Spleen (tissue), 11 donors: ENCODE data around the gene DYRK1A. TPM values are rescaled to one million over a fixed set of nuclear protein-coding genes. Genes with fewer than 3 reads are reported as not detected.

Source experiments
- DNase-seq: peaks from one replicate; pipeline ENCODE4 v3.0.0-alpha.2; 2020
- H3K27ac ChIP-seq, 8 donors: fragments of 200-600 bp; sonication (generic) in 7 of 8; 1 replicate in 4 of 8; 2 replicates in 4 of 8; pipeline versions ENCODE4 v1.5.0 to v1.8.0; 2016 to 2021; ENCODE audit warnings: inconsistent platforms in 4 of 8, mild to moderate bottlenecking in 4 of 8, moderate library complexity in 1 of 8
- H3K27me3 ChIP-seq, 7 donors: fragments of 200-600 bp; sonication (generic) in 6 of 7; replicated peaks in 1 of 7; 1 replicate in 4 of 7; 2 replicates in 3 of 7; pipeline versions ENCODE4 v1.5.0 to v1.8.0; 2016 to 2021; ENCODE audit warnings: inconsistent platforms in 3 of 7, mild to moderate bottlenecking in 1 of 7
- H3K36me3 ChIP-seq, 6 donors: fragments of 200-600 bp; sonication (generic) in 5 of 6; 1 replicate in 4 of 6; 2 replicates in 2 of 6; pipeline versions ENCODE4 v1.5.0 to v1.8.0; 2016 to 2021; ENCODE audit warnings: inconsistent platforms in 2 of 6
- H3K4me1 ChIP-seq, 6 donors: fragments of 200-600 bp; sonication (generic) in 5 of 6; 1 replicate in 3 of 6; 2 replicates in 3 of 6; pipeline versions ENCODE4 v1.5.0 to v1.8.0; 2016 to 2021; ENCODE audit warnings: inconsistent platforms in 3 of 6
- H3K4me3 ChIP-seq, 8 donors: fragments of 200-600 bp; sonication (generic) in 7 of 8; 1 replicate in 4 of 8; 2 replicates in 4 of 8; pipeline versions ENCODE4 v1.5.0 to v1.8.0; 2016 to 2021; ENCODE audit warnings: inconsistent platforms in 4 of 8, mild to moderate bottlenecking in 4 of 8, moderate library complexity in 2 of 8
- H3K9me3 ChIP-seq, 8 donors: fragments of 200-600 bp; sonication (generic) in 7 of 8; 1 replicate in 4 of 8; 2 replicates in 4 of 8; pipeline versions ENCODE4 v1.5.0 to v1.8.0; 2016 to 2021; ENCODE audit warnings: inconsistent platforms in 4 of 8
- CTCF ChIP-seq, 11 experiments: fragments of 200-600 bp in 7 of 11; fragments of 450-650 bp in 4 of 11; sonication (generic) in 4 of 11; IDR thresholded peaks in 8 of 11; conservative IDR thresholded peaks in 3 of 11; 1 replicate in 7 of 11; 2 replicates in 4 of 11; pipeline versions ENCODE4 v1.4.0 to v1.8.0; 2016 to 2021; ENCODE audit warnings: antibody characterized with exemption in 11 of 11, inconsistent platforms in 4 of 11, mild to moderate bottlenecking in 1 of 11
- POLR2A ChIP-seq, 3 donors: fragments of 450-650 bp; IDR thresholded peaks; one replicate each; pipeline ENCODE4 v1.5.1; 2017; ENCODE audit warnings: antibody characterized with exemption in 3 of 3, mild to moderate bottlenecking in 1 of 3
- POLR2AphosphoS5 ChIP-seq, 3 donors: sonication (generic); formaldehyde crosslinking; IDR thresholded peaks; one replicate each; pipeline ENCODE4 v1.5.1; 2017; ENCODE audit warnings: antibody characterized with exemption in 3 of 3
- WGBS, 5 donors: extraction: QIAGEN DNeasy Blood & Tissue Kit in 3 of 5; methylation state at CpG; one replicate each; pipeline versions ENCODE4 v1.1.5 to v1.1.7; 2013 to 2018; 5-methylcytosine and 5-hydroxymethylcytosine counted together
- intact Hi-C: fragments of 100-400 bp; cut with DNase I; formaldehyde crosslinking; loops from one replicate; pipeline ENCODE4 v1.15.0; 2023; ENCODE audit warnings: low total_unique reads
- polyA plus RNA-seq, 3 donors: library from polyadenylated mRNA; stranded (reverse); fragments of 200-250 nt; gene quantifications; one replicate each; pipeline ENCODE4 v1.2.1, GENCODE V29; 2013
- total RNA-seq, 7 donors: library from RNA; depleted of rRNA in 3 of 7; stranded (reverse); fragments of >200 nt in 3 of 7; fragmentation: NEBNext Ultra II Directional in 4 of 7; extraction: Animal tissue kit (Norgen Biotek cat#: 25700) in 4 of 7; gene quantifications; one replicate each; pipeline versions ENCODE4 v1.1.0 to v1.2.1, GENCODE V29; 2016 to 2021
- donor health status: healthy with polysubstance abuse.
- donor health status: DM: no; HTN: no; CAD: no; lungs with moderate emphysema.
- donor health status: DM: no; HTN: no; CAD: no.
- donor health status: Bipolar disorder and iron deficiency.
- donor health status: healthy.
- donor health status: DM: no; HTN: no; CAD: no.
- donor health status: DM: yes; HTN: yes; CAD: no.

Gene DYRK1A
- total and polyA plus RNA-seq, 10 donors, result 21.9 to 115 (median 95.1) TPM

GRCh38 chr21:37507716-37508115, 141.1 kb downstream of the DYRK1A start:
- Histone ChIP-seq H3K9me3 (no peaks in the 10 kb centered on the region), H3K36me3 (peaks cover 5 to 100% (median 86%) of the 10 kb centered on the region in 6 donors), H3K4me1 (peaks cover 0 to 19% (median 7%) of the 10 kb centered on the region in 6 donors), H3K27me3 (no peaks in the 10 kb centered on the region), H3K4me3 (no peak overlapping the region), H3K27ac (peak overlapping the region in 3 of 8 donors; percentile 10 to 38 (median 37))
- WGBS, 5 donors, result 52 to 72% (median 65%) methylated on average over 3 of the region's 3 CpGs
- TF ChIP-seq CTCF (IDR thresholded peaks at IDR 0.05 in 8 of 11, conservative IDR thresholded peaks at IDR 0.05 in 3 of 11) (no peak), POLR2A (IDR thresholded peaks at IDR 0.05) (no peak)
- intact Hi-C loops, result no loop called here
- no peak for DNase-seq

- DNase-seq, result no peak
- 86 to 94% (median 90%) methylated on average over 10 of the region's 10 CpGs for WGBS, 5 donors
- TF ChIP-seq CTCF (IDR thresholded peaks at IDR 0.05 in 8 of 11, conservative IDR thresholded peaks at IDR 0.05 in 3 of 11) (no peak), POLR2A (IDR thresholded peaks at IDR 0.05) (no peak), POLR2AphosphoS5 (IDR thresholded peaks at IDR 0.05) (no peak)
- peak overlapping the region in 2 of 8 donors; percentile 37 to 38 for H3K27ac ChIP-seq
- no peaks in the 10 kb centered on the region for H3K27me3 ChIP-seq
- intact Hi-C loops, result no loop called here
- no peak overlapping the region for H3K4me3 ChIP-seq
- no peaks in the 10 kb centered on the region for H3K9me3 ChIP-seq
- H3K36me3 ChIP-seq, result peaks cover 5 to 100% (median 86%) of the 10 kb centered on the region in 6 donors
- peaks cover 0 to 24% (median 9%) of the 10 kb centered on the region in 6 donors for H3K4me1 ChIP-seq
These were observed 141.8 kb downstream of the DYRK1A start for GRCh38 chr21:37508341-37508740.

- Histone ChIP-seq H3K4me3 (no peak overlapping the region), H3K36me3 (peaks cover 5 to 100% (median 83%) of the 10 kb centered on the region in 6 donors), H3K27ac (no peak overlapping the region), H3K27me3 (no peaks in the 10 kb centered on the region), H3K4me1 (peaks cover 9 to 33% (median 16%) of the 10 kb centered on the region in 6 donors), H3K9me3 (no peaks in the 10 kb centered on the region)
- WGBS, 5 donors, result 80 to 94% (median 85%) methylated on average over 5 of the region's 5 CpGs
- TF ChIP-seq POLR2AphosphoS5 (IDR thresholded peaks at IDR 0.05), result no peak
- TF ChIP-seq CTCF (IDR thresholded peaks at IDR 0.05 in 8 of 11, conservative IDR thresholded peaks at IDR 0.05 in 3 of 11), result no peak
- TF ChIP-seq POLR2A (IDR thresholded peaks at IDR 0.05), result no peak
- intact Hi-C loops, result no loop called here
- no peak for DNase-seq
These were observed 143.3 kb downstream of the DYRK1A start for GRCh38 chr21:37509802-37510393.

- Histone ChIP-seq H3K27ac (no peak overlapping the region), H3K4me3 (no peak overlapping the region), H3K9me3 (no peaks in the 10 kb centered on the region), H3K27me3 (no peaks in the 10 kb centered on the region), H3K36me3 (peaks cover 5 to 100% (median 68%) of the 10 kb centered on the region in 6 donors), H3K4me1 (peaks cover 9 to 30% (median 16%) of the 10 kb centered on the region in 6 donors)
- DNase-seq, result no peak
- 96 to 99% (median 97%) methylated on average over 5 of the region's 5 CpGs for WGBS, 5 donors
- intact Hi-C loops, result no loop called here
- TF ChIP-seq POLR2A (IDR thresholded peaks at IDR 0.05), result no peak
- TF ChIP-seq POLR2AphosphoS5 (IDR thresholded peaks at IDR 0.05), result no peak
- no peak for TF ChIP-seq CTCF (IDR thresholded peaks at IDR 0.05 in 8 of 11, conservative IDR thresholded peaks at IDR 0.05 in 3 of 11)
These were observed 145.3 kb downstream of the DYRK1A start for GRCh38 chr21:37511848-37512247.
